PFSK-1 (cell line): ENCODE data around the gene PDE3A.

Experiments
- FOXP2 ChIP-seq: optimal IDR thresholded peaks from 2 replicates; pipeline ENCODE3; 2011; ENCODE audit warnings: borderline replicate concordance, control low read depth, inconsistent platforms; ENCODE audit not compliant: insufficient read depth; ENCODE audit errors: extremely low read length, extremely low read depth
- POLR2AphosphoS5 ChIP-seq: IDR thresholded peaks from 2 replicates; pipeline ENCODE4 v1.6.1; 2012; ENCODE audit warnings: low read depth, mild to moderate bottlenecking, control low read depth, low read length, moderate library complexity
- SIN3A ChIP-seq: IDR thresholded peaks from 2 replicates; pipeline ENCODE4 v1.6.1; 2012; ENCODE audit warnings: mild to moderate bottlenecking, low read length, moderate library complexity, borderline replicate concordance; ENCODE audit not compliant: insufficient read depth
- TAF1 ChIP-seq: IDR thresholded peaks from 2 replicates; pipeline ENCODE4 v1.6.1; 2012; ENCODE audit warnings: low read length, control low read depth, borderline replicate concordance; ENCODE audit not compliant: insufficient read depth
- TF ChIP-seq, protein P1 (sequence below), 2 experiments: IDR thresholded peaks; 2 replicates each; pipeline versions ENCODE4 v1.6.1 to v1.8.0; 2011 to 2012; ENCODE audit warnings: low read depth in 2 of 2, low read length in 2 of 2, control low read depth in 1 of 2, inconsistent platforms in 1 of 2, mild to moderate bottlenecking in 1 of 2, moderate library complexity in 1 of 2; ENCODE audit not compliant: insufficient read depth in 1 of 2

DNA sequence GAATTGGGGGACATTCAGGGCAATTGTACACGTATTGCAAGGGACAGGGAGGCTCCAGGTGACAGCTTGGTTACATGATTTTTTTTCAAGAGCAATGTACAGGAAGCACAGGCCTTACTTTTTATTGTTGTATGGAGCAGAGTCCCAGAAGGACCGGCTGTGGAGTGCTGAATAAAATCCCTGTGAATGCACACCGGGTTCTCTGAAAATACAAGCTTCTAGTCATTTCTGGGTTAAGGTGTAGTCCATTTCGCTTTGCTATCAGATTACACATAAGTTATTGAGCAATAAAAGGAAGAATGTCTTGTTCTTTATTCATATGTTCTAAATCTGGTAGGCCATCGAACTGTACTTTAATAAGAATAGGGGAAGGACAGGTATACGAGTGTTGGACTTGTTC is 52.2 kb downstream of the PDE3A start:
- TF ChIP-seq TAF1 (no peak), POLR2AphosphoS5 (no peak), SIN3A (no peak), FOXP2 (no peak)
- TF ChIP-seq, protein P1, sequence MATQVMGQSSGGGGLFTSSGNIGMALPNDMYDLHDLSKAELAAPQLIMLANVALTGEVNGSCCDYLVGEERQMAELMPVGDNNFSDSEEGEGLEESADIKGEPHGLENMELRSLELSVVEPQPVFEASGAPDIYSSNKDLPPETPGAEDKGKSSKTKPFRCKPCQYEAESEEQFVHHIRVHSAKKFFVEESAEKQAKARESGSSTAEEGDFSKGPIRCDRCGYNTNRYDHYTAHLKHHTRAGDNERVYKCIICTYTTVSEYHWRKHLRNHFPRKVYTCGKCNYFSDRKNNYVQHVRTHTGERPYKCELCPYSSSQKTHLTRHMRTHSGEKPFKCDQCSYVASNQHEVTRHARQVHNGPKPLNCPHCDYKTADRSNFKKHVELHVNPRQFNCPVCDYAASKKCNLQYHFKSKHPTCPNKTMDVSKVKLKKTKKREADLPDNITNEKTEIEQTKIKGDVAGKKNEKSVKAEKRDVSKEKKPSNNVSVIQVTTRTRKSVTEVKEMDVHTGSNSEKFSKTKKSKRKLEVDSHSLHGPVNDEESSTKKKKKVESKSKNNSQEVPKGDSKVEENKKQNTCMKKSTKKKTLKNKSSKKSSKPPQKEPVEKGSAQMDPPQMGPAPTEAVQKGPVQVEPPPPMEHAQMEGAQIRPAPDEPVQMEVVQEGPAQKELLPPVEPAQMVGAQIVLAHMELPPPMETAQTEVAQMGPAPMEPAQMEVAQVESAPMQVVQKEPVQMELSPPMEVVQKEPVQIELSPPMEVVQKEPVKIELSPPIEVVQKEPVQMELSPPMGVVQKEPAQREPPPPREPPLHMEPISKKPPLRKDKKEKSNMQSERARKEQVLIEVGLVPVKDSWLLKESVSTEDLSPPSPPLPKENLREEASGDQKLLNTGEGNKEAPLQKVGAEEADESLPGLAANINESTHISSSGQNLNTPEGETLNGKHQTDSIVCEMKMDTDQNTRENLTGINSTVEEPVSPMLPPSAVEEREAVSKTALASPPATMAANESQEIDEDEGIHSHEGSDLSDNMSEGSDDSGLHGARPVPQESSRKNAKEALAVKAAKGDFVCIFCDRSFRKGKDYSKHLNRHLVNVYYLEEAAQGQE (IDR thresholded peaks at IDR 0.05; ENCODE audit: insufficient read depth in 1 of 2, low read depth in 2 of 2, low read length in 2 of 2), result no peak
